GM23338 (cell line): ENCODE results near the gene TIMP3. TPM values are rescaled to one million over a fixed set of nuclear protein-coding genes. Genes with fewer than 3 reads are reported as not detected.

Experiments used
- ATAC-seq: fragments of 200-7000 bp; cut with Tn5 transposase; 3 replicates; pipeline ENCODE4 v1.9.1; 2020
- DNase-seq: peaks from one replicate; pipeline ENCODE4 v3.0.0-alpha.2; 2015; ENCODE audit warnings: low spot score
- H2AFZ ChIP-seq: fragments of 200-600 bp; sonication (generic); 2 replicates; pipeline ENCODE4 v1.8.0; 2016; ENCODE audit warnings: antibody characterized with exemption, mild to moderate bottlenecking, moderate library complexity
- H3F3A ChIP-seq: fragments of 200-600 bp; sonication (generic); replicated peaks from 2 replicates; pipeline ENCODE4 v1.8.0; 2017; ENCODE audit warnings: antibody characterized with exemption, mixed run types, low read depth
- H3K27ac ChIP-seq: fragments of 200-600 bp; sonication (generic); 2 replicates; pipeline ENCODE4 v1.6.1; 2016; ENCODE audit warnings: low read depth
- H3K27me3 ChIP-seq: fragments of 200-600 bp; sonication (generic); 2 replicates; pipeline ENCODE4 v1.8.0; 2016; ENCODE audit warnings: mild to moderate bottlenecking, mixed run types, moderate library complexity; ENCODE audit not compliant: insufficient read depth
- H3K36me3 ChIP-seq: fragments of 200-600 bp; sonication (generic); 2 replicates; pipeline ENCODE4 v1.8.0; 2016; ENCODE audit warnings: mild to moderate bottlenecking; ENCODE audit not compliant: insufficient read depth
- H3K4me1 ChIP-seq: fragments of 200-600 bp; sonication (generic); 2 replicates; pipeline ENCODE4 v1.8.0; 2016; ENCODE audit warnings: mild to moderate bottlenecking, moderate library complexity; ENCODE audit not compliant: insufficient read depth
- H3K4me2 ChIP-seq: fragments of 200-600 bp; sonication (generic); 2 replicates; pipeline ENCODE4 v1.7.1; 2017; ENCODE audit warnings: mixed run types
- H3K4me3 ChIP-seq: fragments of 200-600 bp; sonication (generic); 2 replicates; pipeline ENCODE4 v1.6.1; 2016; ENCODE audit warnings: mixed run types
- H3K79me2 ChIP-seq: fragments of 200-600 bp; sonication (generic); replicated peaks from 2 replicates; pipeline ENCODE4 v1.8.0; 2017; ENCODE audit warnings: mild to moderate bottlenecking; ENCODE audit not compliant: insufficient read depth
- H3K9me2 ChIP-seq: fragments of 200-600 bp; sonication (generic); 2 replicates; pipeline ENCODE4 v1.8.0; 2017; ENCODE audit not compliant: insufficient read depth
- H4K20me1 ChIP-seq: fragments of 200-600 bp; sonication (generic); replicated peaks from 2 replicates; pipeline ENCODE4 v1.8.0; 2017; ENCODE audit warnings: mild to moderate bottlenecking; ENCODE audit not compliant: insufficient read depth
- H3K27ac Mint-ChIP-seq: 2 replicates; pipeline ENCODE4 v1.8.0; 2020; ENCODE audit warnings: inconsistent platforms, mild to moderate bottlenecking, moderate library complexity, mixed read lengths
- H3K27me3 Mint-ChIP-seq: 3 replicates; pipeline ENCODE4 v1.8.0; 2022; ENCODE audit warnings: low read depth, mild to moderate bottlenecking, moderate library complexity, mixed read lengths, inconsistent platforms; ENCODE audit not compliant: insufficient read depth, poor library complexity
- H3K36me3 Mint-ChIP-seq: 3 replicates; pipeline ENCODE4 v1.8.0; 2021; ENCODE audit warnings: low read depth, mild to moderate bottlenecking, inconsistent platforms, moderate library complexity, mixed read lengths
- H3K4me1 Mint-ChIP-seq: 3 replicates; pipeline ENCODE4 v1.8.0; 2020; ENCODE audit warnings: mild to moderate bottlenecking, inconsistent platforms, mixed read lengths
- H3K4me3 Mint-ChIP-seq: 3 replicates; pipeline ENCODE4 v1.8.0; 2021; ENCODE audit warnings: moderate library complexity, mild to moderate bottlenecking, inconsistent platforms, mixed read lengths
- H3K9me3 Mint-ChIP-seq: 3 replicates; pipeline ENCODE4 v1.8.0; 2020; ENCODE audit warnings: moderate library complexity, mild to moderate bottlenecking, inconsistent platforms, mixed read lengths
- CREB1 ChIP-seq: fragments of 250-450 bp; sonication (Bioruptor Pico); IDR thresholded peaks from 2 replicates; pipeline ENCODE4 v1.5.0; 2020; ENCODE audit warnings: low read depth, mild to moderate bottlenecking, moderate library complexity
- CTCF ChIP-seq, 2 experiments: fragments of 200-600 bp in 1 of 2; sonication (generic) in 1 of 2; conservative IDR thresholded peaks; 2 replicates each; pipeline versions ENCODE4 v1.5.1 to v1.6.1; 2016 to 2017; ENCODE audit warnings: antibody characterized with exemption in 2 of 2, low read depth in 2 of 2, mild to moderate bottlenecking in 2 of 2, moderate library complexity in 1 of 2
- ETS1 ChIP-seq: IDR thresholded peaks from 2 replicates; pipeline ENCODE4 v1.6.1; 2016; ENCODE audit warnings: antibody characterized with exemption
- EZH2 ChIP-seq: fragments of 200-600 bp; sonication (generic); IDR thresholded peaks from one replicate; pipeline ENCODE4 v1.8.0; 2017; ENCODE audit warnings: antibody characterized with exemption, mild to moderate bottlenecking, low read depth; ENCODE audit not compliant: unreplicated experiment
- EZH2phosphoT487 ChIP-seq: fragments of 200-600 bp; sonication (generic); IDR thresholded peaks from one replicate; pipeline ENCODE4 v1.8.1; 2018; ENCODE audit warnings: antibody characterized with exemption; ENCODE audit not compliant: unreplicated experiment
- JUNB ChIP-seq: IDR thresholded peaks from one replicate; pipeline ENCODE4 v1.6.1; 2016; ENCODE audit warnings: antibody characterized with exemption; ENCODE audit not compliant: unreplicated experiment
- NANOG ChIP-seq: IDR thresholded peaks from 2 replicates; pipeline ENCODE4 v1.6.1; 2016; ENCODE audit warnings: antibody characterized with exemption, borderline replicate concordance
- POLR2AphosphoS5 ChIP-seq: IDR thresholded peaks from 2 replicates; pipeline ENCODE4 v1.6.1; 2016; ENCODE audit warnings: antibody characterized with exemption, low read depth
- REST ChIP-seq: IDR thresholded peaks from one replicate; pipeline ENCODE4 v1.6.1; 2018; ENCODE audit warnings: antibody characterized with exemption; ENCODE audit not compliant: unreplicated experiment
- STAT1 ChIP-seq: IDR thresholded peaks from one replicate; pipeline ENCODE4 v1.6.1; 2016; ENCODE audit warnings: antibody characterized with exemption; ENCODE audit not compliant: unreplicated experiment
- ZNF114 ChIP-seq: fragments of 250-450 bp; sonication (Bioruptor Pico); IDR thresholded peaks from 2 replicates; pipeline ENCODE4 v1.5.0; 2020; ENCODE audit warnings: mild to moderate bottlenecking, moderate library complexity
- ZNF331 ChIP-seq: fragments of 250-450 bp; sonication (Bioruptor Pico); IDR thresholded peaks from 2 replicates; pipeline ENCODE4 v1.5.0; 2020; ENCODE audit warnings: low read depth, mild to moderate bottlenecking, moderate library complexity
- ZNF462 ChIP-seq: fragments of 250-450 bp; sonication (Bioruptor Pico); IDR thresholded peaks from 2 replicates; pipeline ENCODE4 v1.5.0; 2020; ENCODE audit warnings: mild to moderate bottlenecking, moderate library complexity
- polyA plus RNA-seq: library from polyadenylated mRNA; unstranded; fragments of >200 nt; fragmentation: Nextera tagmentation; extraction: Ambion mirVana; gene quantifications from 2 replicates; pipeline ENCODE4 v1.2.1, GENCODE V29; 2016
- total RNA-seq: library from RNA; depleted of rRNA; stranded (reverse); fragments of >200 nt; shearing (Covaris generic); gene quantifications from 2 replicates; pipeline ENCODE4 v1.2.3, GENCODE V29; 2014

The TIMP3 gene
- total and polyA plus RNA-seq, 2 experiments from 2014 or later, result 1.4 to 4.3 TPM

- no peak for ATAC-seq
Observed at GRCh38 chr22:32849501-32849900, 48.0 kb downstream of the TIMP3 start.

More at GRCh38 chr22:32849501-32849900, 48.0 kb downstream of the TIMP3 start:
- Mint-ChIP-seq H3K4me3 (no peak overlapping the region), H3K27ac (no peak overlapping the region), H3K36me3 (no peaks in the 10 kb centered on the region), H3K4me1 (no peaks in the 10 kb centered on the region), H3K9me3 (no peaks in the 10 kb centered on the region), H3K27me3 (peaks cover 2% of the 10 kb centered on the region)
- Histone ChIP-seq H4K20me1 (0 out of 2 replicates have a peak, but pooled peaks cover 12% of the 10 kb centered on the region), H3K36me3 (no peaks in the 10 kb centered on the region), H3K4me3 (no peak overlapping the region), H3K4me1 (no peaks in the 10 kb centered on the region), H3K9me2 (no peaks in the 10 kb centered on the region; the same call in 1 of the 2 replicates), H2AFZ (no peak overlapping the region), H3K27me3 (no peaks in the 10 kb centered on the region), H3K79me2 (no peaks in the 10 kb centered on the region), H3F3A (no peaks in the 10 kb centered on the region), H3K4me2 (no peak overlapping the region), H3K27ac (no peak overlapping the region)
- DNase-seq, result no peak
- TF ChIP-seq CTCF (conservative IDR thresholded peaks at IDR 0.05; ENCODE audit: low read depth in 2 of 2) (no peak), POLR2AphosphoS5 (no peak), ETS1 (no peak), JUNB (no peak), STAT1 (no peak), EZH2 (no peak), NANOG (no peak), ZNF462 (no peak), CREB1 (no peak), EZH2phosphoT487 (no peak), REST (no peak), ZNF114 (no peak), ZNF331 (CRISPR knock-in tag) (no peak)
